ENCODE data around the gene MCM8.

MCM8 gene

DNA sequence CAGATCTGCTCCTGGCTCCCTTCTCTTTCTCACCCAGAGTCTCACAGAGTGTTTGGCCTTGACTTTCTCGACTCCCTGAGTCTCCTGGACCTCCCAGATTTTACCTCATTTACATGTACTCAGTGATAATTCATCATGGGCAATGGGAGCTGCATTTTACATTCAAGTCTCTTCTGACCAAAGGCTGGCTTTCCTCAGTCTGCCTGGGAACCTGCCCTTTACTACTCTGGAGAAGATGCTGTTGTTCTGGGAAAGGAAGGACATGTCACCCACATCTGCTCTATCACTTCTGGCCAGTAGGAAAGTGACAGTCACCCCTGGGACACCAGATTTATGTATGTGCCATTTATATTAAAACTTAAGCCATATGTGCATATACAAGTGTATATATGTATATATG lies 96.0 kb downstream of the MCM8 start:
- DNase-seq, result no peak

DNA sequence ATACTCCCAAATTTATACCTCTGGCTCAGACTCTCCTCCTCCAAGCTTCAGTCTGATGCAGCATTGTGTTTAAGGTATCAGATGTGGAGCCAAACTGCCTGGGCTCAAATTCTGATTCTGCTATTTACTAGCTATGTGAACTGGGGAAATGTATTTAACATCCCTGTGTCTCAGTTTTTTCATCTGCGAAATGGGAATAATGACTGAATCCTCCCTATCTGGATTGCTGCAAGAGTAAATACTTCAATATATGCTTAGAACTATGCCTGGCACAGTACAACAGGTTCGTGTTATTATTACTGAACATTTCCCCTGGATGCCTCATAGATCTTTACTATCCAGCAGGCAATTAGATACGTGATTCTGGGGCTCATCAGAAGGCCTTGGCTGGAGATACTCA lies 97.9 kb downstream of the MCM8 start:
- DNase-seq, result no peak
